ENCODE results near the gene AMPH. TPM values are rescaled to one million over a fixed set of nuclear protein-coding genes. Genes with fewer than 3 reads are reported as not detected.

The AMPH gene
- total RNA-seq, 4 donors from 2014 or later, result 2.8 to 41.2 (median 16.7) TPM

GRCh38 chr7:38673795-38674194, 42.6 kb upstream of the AMPH start:
- ATAC-seq (ENCODE audit: low FRiP score) (no peak), DNase-seq (ENCODE audit: low spot score) (no peak)
- no peak for TF ChIP-seq CTCF (IDR thresholded peaks at IDR 0.05)

- ATAC-seq (ENCODE audit: low FRiP score) (no peak), DNase-seq (ENCODE audit: low spot score) (no peak)
These were observed 41.0 kb upstream of the AMPH start for GRCh38 chr7:38671911-38672905.

GRCh38 chr7:38669965-38670520, 38.9 kb upstream of the AMPH start:
- DNase-seq (ENCODE audit: low spot score) (no peak), ATAC-seq (ENCODE audit: low FRiP score) (peak; percentile 54)
- no peak for TF ChIP-seq CTCF (IDR thresholded peaks at IDR 0.05)

More at GRCh38 chr7:38671911-38672905, 41.0 kb upstream of the AMPH start:
- no peak for TF ChIP-seq CTCF (IDR thresholded peaks at IDR 0.05)

- ATAC-seq (ENCODE audit: low FRiP score) (no peak), DNase-seq (ENCODE audit: low spot score) (no peak)
- no peak for TF ChIP-seq CTCF (IDR thresholded peaks at IDR 0.05)
These were observed 33.8 kb upstream of the AMPH start for GRCh38 chr7:38664972-38665371.

GRCh38 chr7:38660427-38661099, 29.4 kb upstream of the AMPH start:
- no peak for TF ChIP-seq CTCF (IDR thresholded peaks at IDR 0.05)
- ATAC-seq (ENCODE audit: low FRiP score), result no peak
- no peak for DNase-seq (ENCODE audit: low spot score)

- TF ChIP-seq CTCF (IDR thresholded peaks at IDR 0.05), result no peak
- ATAC-seq (ENCODE audit: low FRiP score) (no peak), DNase-seq (ENCODE audit: low spot score) (no peak)
These were observed 28.8 kb upstream of the AMPH start for GRCh38 chr7:38659931-38660330.

All from omental fat pad (tissue), 4 donors.